Stimulated activated naive CD8-positive, alpha-beta T cell treated with anti-CD3 and anti-CD28 coated beads, Interleukin-15, amount 100 ng/mL, for 72 hours (primary cell): ENCODE measurements around the gene FUT9.

Experiments used
- ATAC-seq: fragments of 150-1000 bp; cut with Tn5 transposase; 2 replicates; pipeline ENCODE4 v1.10.0; 2021; ENCODE audit warnings: mild to moderate bottlenecking, moderate library complexity
- DNase-seq, 2 donors: peaks; one replicate each; pipeline ENCODE4 v3.0.0; 2021 to 2022
- H3K27ac Mint-ChIP-seq, 2 donors: one replicate each; pipeline ENCODE4 v1.8.0; 2022; ENCODE audit warnings: mild to moderate bottlenecking in 2 of 2, mixed read lengths in 2 of 2, moderate library complexity in 2 of 2
- H3K27me3 Mint-ChIP-seq: one replicate; pipeline ENCODE4 v1.8.0; 2022; ENCODE audit warnings: mixed read lengths
- H3K4me1 Mint-ChIP-seq: one replicate; pipeline ENCODE4 v1.8.0; 2022; ENCODE audit warnings: mild to moderate bottlenecking, mixed read lengths
- H3K4me3 Mint-ChIP-seq, 2 donors: one replicate each; pipeline ENCODE4 v1.8.0; 2022; ENCODE audit warnings: mild to moderate bottlenecking in 2 of 2, mixed read lengths in 2 of 2, moderate library complexity in 1 of 2
- H3K9me3 Mint-ChIP-seq, 2 donors: one replicate each; pipeline ENCODE4 v1.8.0; 2022; ENCODE audit warnings: mixed read lengths in 2 of 2

Gene FUT9

DNA sequence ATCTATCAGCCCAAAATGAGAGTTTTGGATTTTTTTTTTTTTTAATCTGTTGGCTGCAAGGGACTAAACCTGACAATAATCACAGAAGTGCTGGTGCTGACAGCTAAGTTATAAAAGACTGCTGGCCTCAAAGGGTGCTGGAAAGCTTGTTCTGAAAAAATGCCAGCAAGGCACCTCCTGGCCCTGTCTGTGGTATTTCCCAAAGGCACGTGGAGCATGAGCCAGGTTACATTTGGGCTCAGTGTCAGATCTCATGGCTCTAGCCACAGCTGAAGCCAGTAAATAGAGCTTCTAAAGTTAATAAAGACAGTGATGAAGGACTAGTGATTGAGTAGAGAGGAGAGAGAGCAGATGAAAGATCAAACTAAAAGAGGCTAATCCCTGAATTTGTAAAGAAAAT is 178.9 kb downstream of the FUT9 start:
- no peak for DNase-seq
- no peak for ATAC-seq
- H3K9me3 Mint-ChIP-seq, result peaks cover 9 to 11% of the 10 kb centered on the region in 2 donors
- no peak overlapping the region for H3K4me3 Mint-ChIP-seq
- H3K27ac Mint-ChIP-seq, result no peak overlapping the region
- no peaks in the 10 kb centered on the region for H3K4me1 Mint-ChIP-seq
- peaks cover 7% of the 10 kb centered on the region for H3K27me3 Mint-ChIP-seq

DNA sequence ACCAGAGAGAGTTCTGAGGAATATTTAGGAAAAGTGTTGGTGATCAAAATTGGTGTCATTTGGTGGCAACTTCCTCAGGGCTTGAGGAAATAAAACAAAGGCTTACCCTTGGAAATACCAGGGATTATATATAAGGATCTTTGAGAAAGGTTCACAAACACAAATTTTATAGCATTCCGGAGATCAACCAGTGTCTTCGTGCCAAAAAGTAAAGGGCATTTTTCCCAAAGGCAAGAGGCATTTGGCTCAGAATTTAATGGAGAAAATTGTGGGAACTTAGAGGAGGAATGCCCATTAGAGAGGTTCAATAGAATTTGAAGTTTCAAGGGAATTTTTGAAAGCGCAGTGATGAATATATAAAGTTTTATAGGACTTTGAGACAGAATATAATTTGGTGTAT is 179.5 kb downstream of the FUT9 start:
- Mint-ChIP-seq H3K9me3 (peaks cover 9 to 11% of the 10 kb centered on the region in 2 donors), H3K27ac (no peak overlapping the region), H3K4me3 (no peak overlapping the region)

DNA sequence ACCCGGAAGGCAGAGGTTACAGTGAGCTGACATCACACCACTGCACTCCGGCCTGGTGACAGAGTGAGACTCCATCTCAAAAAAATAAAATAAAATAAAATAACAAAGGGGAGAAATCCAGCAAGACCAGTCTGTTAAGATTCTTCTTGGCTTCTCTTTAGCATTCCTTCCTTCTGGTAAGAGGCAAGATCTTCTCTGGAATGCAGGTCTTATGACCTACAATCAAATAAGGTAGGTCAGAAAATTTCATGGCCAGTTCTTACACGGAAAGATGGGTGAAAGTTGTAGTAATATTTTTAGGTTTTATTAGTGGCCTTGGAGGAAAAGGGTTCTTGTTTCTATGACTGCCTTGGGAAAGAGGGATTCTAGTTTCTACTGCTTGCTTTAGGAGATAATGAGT is 180.9 kb downstream of the FUT9 start:
- Mint-ChIP-seq H3K9me3 (peaks cover 0 to 11% of the 10 kb centered on the region in 2 donors), H3K27me3 (no peaks in the 10 kb centered on the region), H3K4me3 (no peak overlapping the region), H3K27ac (no peak overlapping the region), H3K4me1 (no peaks in the 10 kb centered on the region)
- DNase-seq, result no peak
- ATAC-seq, result no peak

More for the DNA sequence above, 179.5 kb downstream of the FUT9 start:
- ATAC-seq (no peak), DNase-seq (no peak)
- no peaks in the 10 kb centered on the region for H3K4me1 Mint-ChIP-seq
- peaks cover 7% of the 10 kb centered on the region for H3K27me3 Mint-ChIP-seq

DNA sequence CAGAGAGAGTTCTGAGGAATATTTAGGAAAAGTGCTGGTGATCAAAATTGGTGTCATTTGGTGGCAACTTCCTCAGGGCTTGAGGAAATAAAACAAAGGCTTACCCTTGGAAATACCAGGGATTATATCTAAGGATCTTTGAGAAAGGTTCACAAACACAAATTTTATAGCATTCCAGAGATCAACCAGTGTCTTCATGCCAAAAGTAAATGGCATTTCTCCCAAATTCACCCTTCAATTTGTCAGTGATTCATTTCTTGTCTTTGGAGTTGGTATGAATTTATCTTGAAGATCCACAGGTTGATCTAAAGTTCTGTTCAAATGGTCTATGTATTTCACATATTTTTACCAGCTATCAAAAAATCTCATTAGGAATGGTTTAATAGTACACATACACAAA is 181.5 kb downstream of the FUT9 start:
- DNase-seq (no peak), ATAC-seq (no peak)
- H3K27me3 Mint-ChIP-seq, result no peaks in the 10 kb centered on the region
- H3K27ac Mint-ChIP-seq, result no peak overlapping the region
- H3K4me1 Mint-ChIP-seq, result no peaks in the 10 kb centered on the region
- peaks cover 0 to 11% of the 10 kb centered on the region in 2 donors for H3K9me3 Mint-ChIP-seq
- no peak overlapping the region for H3K4me3 Mint-ChIP-seq

DNA sequence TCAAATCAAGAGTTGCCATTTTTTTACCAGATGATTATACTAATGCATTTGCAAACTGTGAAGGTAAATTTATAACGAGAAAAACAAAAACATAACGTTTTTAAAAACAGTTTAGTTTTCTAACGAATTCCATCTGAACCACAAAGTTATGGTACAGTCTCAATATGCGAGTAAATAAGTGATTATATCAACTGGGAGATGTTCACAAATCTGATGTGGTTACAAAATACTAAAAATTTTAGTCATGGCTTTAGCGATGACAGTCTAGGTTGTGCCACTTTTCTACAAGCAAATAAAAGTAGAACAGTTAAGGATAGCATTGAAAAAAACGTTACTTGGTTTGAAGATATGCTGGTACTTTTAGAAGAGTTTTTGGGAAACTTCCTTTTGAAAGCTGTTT is 186.8 kb downstream of the FUT9 start:
- DNase-seq (no peak), ATAC-seq (no peak)
- H3K27ac Mint-ChIP-seq, result no peak overlapping the region
- no peaks in the 10 kb centered on the region for H3K27me3 Mint-ChIP-seq
- H3K4me3 Mint-ChIP-seq, result no peak overlapping the region
- no peaks in the 10 kb centered on the region for H3K4me1 Mint-ChIP-seq
- H3K9me3 Mint-ChIP-seq, result no peaks in the 10 kb centered on the region

DNA sequence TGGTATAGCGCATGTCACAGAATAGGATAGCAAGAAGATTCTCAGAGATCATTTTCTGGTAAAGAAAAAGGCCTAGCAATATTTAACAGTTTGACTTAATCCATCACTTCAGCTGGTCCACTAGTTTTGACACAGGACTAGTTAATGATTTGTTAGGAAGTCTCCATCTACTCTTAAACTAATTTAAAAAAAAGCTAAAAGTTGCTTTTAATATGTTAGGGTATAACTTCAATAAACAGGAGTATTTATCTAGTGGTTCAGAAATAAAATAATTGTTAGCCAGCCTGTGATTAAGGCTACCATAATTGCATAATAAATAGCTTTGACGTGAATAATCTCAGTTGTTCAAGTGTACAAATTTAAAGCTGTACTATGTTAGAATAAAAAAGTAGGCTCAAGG is 195.6 kb downstream of the FUT9 start:
- no peak for DNase-seq
- ATAC-seq, result no peak
- H3K9me3 Mint-ChIP-seq, result no peaks in the 10 kb centered on the region
- H3K4me3 Mint-ChIP-seq, result no peak overlapping the region
- H3K4me1 Mint-ChIP-seq, result no peaks in the 10 kb centered on the region
- no peaks in the 10 kb centered on the region for H3K27me3 Mint-ChIP-seq
- no peak overlapping the region for H3K27ac Mint-ChIP-seq

DNA sequence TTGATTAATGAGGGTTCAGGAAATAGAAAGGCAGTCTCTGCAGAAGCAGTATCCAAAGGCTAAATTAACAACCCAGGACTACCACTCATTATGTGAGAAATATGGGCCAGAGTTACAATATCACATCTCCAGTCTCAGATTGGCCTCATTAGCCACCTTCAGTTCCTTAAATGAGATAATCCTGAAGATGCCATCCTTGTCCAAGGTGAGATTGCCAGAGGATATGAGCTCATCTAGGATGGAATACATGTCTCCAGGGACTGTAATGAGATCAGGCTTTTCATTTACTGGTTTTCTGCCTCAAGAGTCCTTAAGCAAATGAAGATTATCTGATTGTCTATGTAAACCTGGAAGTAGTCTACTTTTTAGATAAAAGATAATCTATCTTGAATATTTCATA is 196.3 kb downstream of the FUT9 start:
- ATAC-seq (no peak), DNase-seq (no peak)
- Mint-ChIP-seq H3K4me1 (no peaks in the 10 kb centered on the region), H3K27ac (no peak overlapping the region), H3K4me3 (no peak overlapping the region), H3K27me3 (no peaks in the 10 kb centered on the region), H3K9me3 (no peaks in the 10 kb centered on the region)

DNA sequence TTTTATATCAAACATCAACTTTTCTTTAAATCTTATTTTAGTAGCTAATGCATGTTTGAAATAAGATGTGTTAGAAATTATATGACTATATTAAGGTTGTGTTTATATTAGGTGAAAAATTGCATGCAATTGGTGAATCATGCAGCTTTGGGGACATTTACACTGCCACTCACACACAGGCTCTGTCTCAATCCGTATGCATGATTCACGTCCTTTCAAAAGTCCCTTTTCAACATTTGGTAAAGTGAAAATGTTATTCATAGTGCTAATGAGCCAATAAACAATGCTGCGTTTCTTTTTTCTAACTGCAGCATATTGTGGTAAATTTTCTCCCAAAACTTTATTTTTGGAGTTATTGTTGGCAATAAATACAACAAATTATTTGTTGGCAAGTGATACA is 198.0 kb downstream of the FUT9 start:
- Mint-ChIP-seq H3K27me3 (no peaks in the 10 kb centered on the region), H3K27ac (no peak overlapping the region), H3K9me3 (no peaks in the 10 kb centered on the region), H3K4me3 (no peak overlapping the region), H3K4me1 (no peaks in the 10 kb centered on the region)
- ATAC-seq, result no peak
- DNase-seq, result no peak

DNA sequence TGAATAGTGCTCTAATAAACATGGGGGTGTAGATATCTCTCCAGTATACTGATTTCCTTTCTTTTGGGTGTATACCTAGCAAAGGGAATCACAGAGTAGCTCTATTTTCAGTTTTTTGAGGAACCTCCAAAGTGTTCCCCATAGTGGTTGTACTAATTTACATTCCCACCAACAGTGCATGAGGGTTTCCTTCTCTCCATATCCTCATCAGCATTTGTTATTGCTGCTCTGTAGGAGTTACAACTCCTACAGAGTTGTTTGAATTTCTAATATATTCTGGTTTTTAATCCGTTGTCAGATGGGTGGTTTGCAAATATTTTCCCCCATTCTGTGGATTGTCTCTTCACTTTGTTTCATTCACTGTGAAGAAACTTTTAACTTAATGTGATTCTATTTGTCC is 207.9 kb downstream of the FUT9 start:
- no peak for ATAC-seq
- Mint-ChIP-seq H3K4me1 (no peaks in the 10 kb centered on the region), H3K9me3 (no peaks in the 10 kb centered on the region), H3K27me3 (no peaks in the 10 kb centered on the region), H3K27ac (no peak overlapping the region), H3K4me3 (no peak overlapping the region)
- no peak for DNase-seq

DNA sequence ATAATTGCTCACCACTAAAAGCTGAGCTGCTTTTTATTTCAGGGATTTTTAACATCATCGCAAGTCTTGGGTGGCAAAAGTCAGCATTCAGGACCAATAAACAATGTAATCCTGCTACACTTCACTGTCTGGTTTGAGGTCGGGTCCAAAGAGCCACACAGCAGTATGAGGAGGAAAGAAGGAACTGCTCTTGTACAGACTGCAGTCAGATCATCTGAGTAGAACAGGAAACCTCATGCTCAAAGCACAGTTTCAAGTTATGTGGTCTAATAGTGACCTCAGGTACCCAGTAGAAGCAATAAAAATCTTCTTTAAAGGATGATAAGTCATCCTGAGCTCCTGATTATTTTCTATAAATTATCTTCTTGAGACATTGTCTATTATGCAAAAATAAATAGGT is 211.4 kb downstream of the FUT9 start:
- no peak for ATAC-seq
- H3K4me1 Mint-ChIP-seq, result no peaks in the 10 kb centered on the region
- H3K9me3 Mint-ChIP-seq, result no peaks in the 10 kb centered on the region
- peaks cover 8% of the 10 kb centered on the region for H3K27me3 Mint-ChIP-seq
- no peak overlapping the region for H3K27ac Mint-ChIP-seq
- DNase-seq, result no peak
- no peak overlapping the region for H3K4me3 Mint-ChIP-seq

DNA sequence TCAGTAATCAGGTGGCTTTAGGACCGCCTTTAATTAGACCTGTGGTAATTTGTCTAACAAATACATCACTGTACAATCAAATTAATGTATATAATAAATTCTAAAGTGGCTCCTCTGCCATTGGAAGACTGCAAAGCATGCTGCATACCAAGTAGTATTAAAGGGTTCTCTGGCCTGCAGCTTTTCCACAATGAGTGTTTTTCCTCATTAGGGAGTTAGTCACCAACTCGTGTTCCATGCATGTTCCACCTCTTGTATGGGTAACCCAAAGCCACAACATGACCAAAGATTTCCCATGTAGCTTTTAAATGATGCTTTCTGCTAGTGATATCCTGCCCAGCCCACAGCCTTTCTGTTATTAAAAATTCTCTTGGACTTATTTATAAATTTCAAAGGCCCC is 218.7 kb downstream of the FUT9 start:
- DNase-seq (no peak), ATAC-seq (no peak)
- peaks cover 8% of the 10 kb centered on the region for H3K27me3 Mint-ChIP-seq
- H3K27ac Mint-ChIP-seq, result no peak overlapping the region
- H3K4me3 Mint-ChIP-seq, result no peak overlapping the region
- no peaks in the 10 kb centered on the region for H3K9me3 Mint-ChIP-seq
- no peaks in the 10 kb centered on the region for H3K4me1 Mint-ChIP-seq

DNA sequence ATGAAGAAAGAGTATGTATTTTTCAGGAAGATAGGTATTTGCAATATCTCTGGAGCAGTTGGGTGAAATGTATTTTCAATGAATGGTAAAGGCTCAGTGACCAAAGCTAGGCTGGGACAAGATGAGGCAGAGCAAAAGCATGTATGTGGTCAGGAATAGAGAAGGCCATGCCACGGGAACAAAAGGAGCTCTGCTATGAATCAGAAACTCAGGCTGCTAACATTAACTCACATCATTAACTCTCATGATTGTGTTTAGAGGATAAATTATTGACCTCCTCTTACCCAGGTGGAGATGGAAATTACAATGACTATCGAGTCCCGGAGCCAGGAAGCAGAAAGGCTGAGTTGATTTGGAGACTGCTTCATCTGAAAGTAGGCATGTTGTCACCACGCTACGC is 220.2 kb downstream of the FUT9 start:
- no peak for DNase-seq
- no peaks in the 10 kb centered on the region for H3K27me3 Mint-ChIP-seq
- ATAC-seq, result no peak

DNA sequence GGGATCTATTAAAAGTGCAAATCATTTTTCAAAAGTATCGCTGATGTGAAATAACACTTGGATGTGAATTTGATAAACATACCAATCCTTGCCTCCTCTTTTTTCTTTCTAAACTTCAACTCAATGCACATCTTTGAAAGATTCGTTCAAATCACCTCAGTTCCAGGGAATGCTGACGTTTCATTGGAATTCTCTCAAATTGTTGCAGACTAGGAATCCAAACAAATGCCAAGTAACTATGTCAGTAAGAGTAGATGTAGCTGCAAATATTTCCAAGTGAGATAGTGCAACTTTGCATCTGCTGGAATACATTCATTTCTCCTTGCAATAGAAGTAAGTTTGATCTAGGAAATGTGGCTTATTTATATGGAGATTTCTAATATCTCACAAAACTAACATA is 220.7 kb downstream of the FUT9 start:
- ATAC-seq (no peak), DNase-seq (no peak)
- Mint-ChIP-seq H3K9me3 (no peaks in the 10 kb centered on the region), H3K4me1 (no peaks in the 10 kb centered on the region), H3K27me3 (no peaks in the 10 kb centered on the region), H3K27ac (no peak overlapping the region), H3K4me3 (no peak overlapping the region)

More for the DNA sequence above, 220.2 kb downstream of the FUT9 start:
- no peaks in the 10 kb centered on the region for H3K4me1 Mint-ChIP-seq
- H3K9me3 Mint-ChIP-seq, result no peaks in the 10 kb centered on the region
- no peak overlapping the region for H3K27ac Mint-ChIP-seq
- no peak overlapping the region for H3K4me3 Mint-ChIP-seq

DNA sequence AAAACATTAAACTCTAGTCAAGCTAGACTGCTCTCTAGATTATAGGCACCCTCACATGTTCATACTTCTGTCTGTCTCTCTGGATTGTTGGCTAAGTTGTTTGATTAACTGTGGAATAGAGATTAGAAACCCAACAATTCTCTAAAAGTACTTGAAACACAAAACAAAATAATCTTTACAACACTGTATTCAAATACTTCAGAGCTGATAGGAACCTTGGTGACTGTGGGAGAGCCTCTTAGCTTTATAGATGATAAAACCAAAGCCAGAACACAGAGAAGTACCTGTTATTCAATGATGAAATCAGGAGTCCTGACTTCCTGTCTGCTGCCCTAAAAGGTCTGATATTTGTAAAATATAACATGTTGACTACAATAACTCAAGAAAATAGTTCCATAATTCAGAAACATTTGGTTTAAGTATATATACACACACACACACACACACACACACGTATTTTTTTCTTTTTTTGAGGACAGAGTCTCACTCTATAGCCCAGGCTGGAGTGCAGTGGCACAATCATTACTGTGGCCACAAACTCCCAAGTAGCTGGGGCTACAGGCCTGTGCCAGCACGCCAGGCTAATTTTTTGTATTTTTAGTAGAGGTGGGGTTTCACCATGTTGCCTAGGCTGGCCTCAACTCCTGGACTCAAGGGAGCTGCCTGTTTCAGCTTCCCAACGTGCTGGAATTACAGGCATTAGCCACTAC is 222.0 kb downstream of the FUT9 start:
- no peak for DNase-seq
- Mint-ChIP-seq H3K27ac (no peak overlapping the region), H3K27me3 (no peaks in the 10 kb centered on the region)

DNA sequence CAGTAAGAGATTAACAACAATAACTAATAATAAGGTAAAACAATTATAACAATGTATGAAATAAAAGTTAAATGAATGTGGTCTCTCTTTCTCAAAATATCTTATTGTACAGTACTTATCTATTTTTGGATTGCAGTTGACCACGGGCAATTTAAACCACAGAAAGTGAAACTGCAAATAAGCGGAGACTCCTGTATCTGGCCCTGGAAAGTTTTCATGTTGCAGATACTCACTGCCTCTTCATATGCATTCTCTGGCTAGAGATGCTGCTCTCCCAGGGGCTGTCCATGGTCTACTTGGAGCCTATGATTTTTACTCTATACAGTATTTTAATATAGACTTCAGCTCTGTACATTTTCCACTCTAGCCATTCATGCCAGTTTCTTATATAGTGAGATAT is 230.8 kb downstream of the FUT9 start:
- no peak for ATAC-seq
- Mint-ChIP-seq H3K9me3 (no peaks in the 10 kb centered on the region), H3K4me1 (no peaks in the 10 kb centered on the region), H3K27ac (no peak overlapping the region), H3K27me3 (no peaks in the 10 kb centered on the region), H3K4me3 (no peak overlapping the region)
- no peak for DNase-seq

More for the DNA sequence above, 222.0 kb downstream of the FUT9 start:
- ATAC-seq, result no peak
- Mint-ChIP-seq H3K4me1 (no peaks in the 10 kb centered on the region), H3K4me3 (no peak overlapping the region), H3K9me3 (no peaks in the 10 kb centered on the region)

DNA sequence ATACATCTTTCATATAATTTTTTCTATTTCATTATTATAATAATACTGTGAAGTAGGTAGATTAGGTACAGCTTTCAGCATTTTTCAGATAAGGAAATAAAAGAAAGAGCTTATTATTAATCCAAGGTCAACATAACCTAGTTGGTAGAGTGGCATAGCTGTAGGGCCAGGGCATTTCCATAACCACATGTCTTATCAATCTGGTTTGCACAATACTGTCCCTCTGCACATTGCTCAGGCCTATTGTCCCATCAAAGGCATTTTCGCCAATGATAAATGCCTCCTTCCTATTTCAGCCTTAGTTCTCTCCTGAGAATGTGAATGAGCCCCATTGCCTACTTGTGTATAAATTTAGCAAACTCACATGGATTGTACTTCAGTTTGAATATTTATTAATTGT is 234.0 kb downstream of the FUT9 start:
- Mint-ChIP-seq H3K4me1 (no peaks in the 10 kb centered on the region), H3K9me3 (no peaks in the 10 kb centered on the region), H3K27ac (no peak overlapping the region), H3K4me3 (no peak overlapping the region), H3K27me3 (no peaks in the 10 kb centered on the region)
- ATAC-seq (no peak), DNase-seq (no peak)

DNA sequence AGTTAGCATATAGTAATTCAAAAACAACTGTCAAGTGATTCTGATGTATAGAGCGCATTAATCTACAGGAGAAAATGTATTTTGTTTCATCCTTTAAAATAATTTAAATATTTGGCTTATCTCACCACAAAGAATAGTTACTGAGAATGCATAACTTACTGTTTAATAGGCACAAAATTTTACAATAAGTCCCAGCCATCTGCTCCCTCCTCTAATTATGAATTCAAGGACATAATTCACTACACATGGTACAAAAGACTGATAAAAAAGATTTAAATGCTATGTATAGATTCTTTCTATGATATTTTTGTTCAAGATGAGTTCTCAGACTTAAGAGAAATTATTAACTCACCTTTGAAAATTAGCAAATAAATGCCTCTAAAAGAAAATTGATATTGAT is 242.0 kb downstream of the FUT9 start:
- no peak overlapping the region for H3K4me3 Mint-ChIP-seq
- no peaks in the 10 kb centered on the region for H3K4me1 Mint-ChIP-seq
- DNase-seq (no peak), ATAC-seq (no peak)
- H3K9me3 Mint-ChIP-seq, result no peaks in the 10 kb centered on the region
- H3K27ac Mint-ChIP-seq, result no peak overlapping the region
- H3K27me3 Mint-ChIP-seq, result no peaks in the 10 kb centered on the region
